HEK293 (cell line): Measurements from ENCODE around the gene ADAMTS2.
A peak's percentile ranks its signal among the peaks of the same experiment; 100 is the strongest.

ENCODE experiments used
- CTCF ChIA-PET: fragments of 350-600 bp; formaldehyde crosslinking; extraction: SDS; loops from one replicate; lab custom pipeline; 2021; ENCODE audit warnings: antibody characterized with exemption; lab: Yijun Ruan, JAX
- POLR2A ChIA-PET: fragments of 300-600 bp; formaldehyde crosslinking; extraction: SDS; loops from one replicate; lab custom pipeline; 2020; ENCODE audit warnings: antibody characterized with exemption, inconsistent platforms; lab: Yijun Ruan, JAX
- H3K27ac ChIP-seq: fragments of 200-500 bp; sonication (Bioruptor generic); 2 replicates; pipeline ENCODE4 v1.5.1; 2014; ENCODE audit warnings: low read depth, low read length, control low read depth, inconsistent platforms; ENCODE audit errors: extremely low read depth
- H3K36me3 ChIP-seq, 2 experiments: fragments of 200-500 bp in 1 of 2; sonication (Bioruptor generic) in 1 of 2; 1 replicate in 1 of 2; 2 replicates in 1 of 2; pipeline ENCODE4 v1.5.1; 2014 to 2017; ENCODE audit warnings: inconsistent platforms in 2 of 2, low read length in 2 of 2; ENCODE audit not compliant: control insufficient read depth in 2 of 2, insufficient read depth in 1 of 2
- H3K4me1 ChIP-seq: fragments of 200-500 bp; sonication (Bioruptor generic); 2 replicates; pipeline ENCODE4 v1.5.1; 2014; ENCODE audit warnings: mild to moderate bottlenecking, low read length, inconsistent platforms; ENCODE audit not compliant: control insufficient read depth, insufficient read depth
- H3K4me3 ChIP-seq: 2 replicates; pipeline ENCODE4 v1.5.1; 2011; ENCODE audit warnings: low read depth, mild to moderate bottlenecking, control low read depth, low read length, moderate library complexity
- H3K9me3 ChIP-seq: fragments of 200-500 bp; sonication (Bioruptor generic); 2 replicates; pipeline ENCODE4 v1.5.1; 2014; ENCODE audit warnings: low read depth, low read length, inconsistent platforms; ENCODE audit not compliant: control insufficient read depth, insufficient read depth
- GLIS1 ChIP-seq: fragments of 450-650 bp; formaldehyde crosslinking; IDR thresholded peaks from 2 replicates; pipeline ENCODE4 v1.5.1; 2016; ENCODE audit warnings: missing biosample characterization, missing genetic modification characterization
- ZIC2 ChIP-seq: fragments of 450-650 bp; formaldehyde crosslinking; IDR thresholded peaks from 2 replicates; pipeline ENCODE4 v1.5.1; 2016; ENCODE audit warnings: missing biosample characterization, missing genetic modification characterization
- ZNF311 ChIP-seq: fragments of 450-650 bp; formaldehyde crosslinking; IDR thresholded peaks from 2 replicates; pipeline ENCODE4 v1.5.1; 2017; ENCODE audit warnings: missing biosample characterization, missing genetic modification characterization, borderline replicate concordance
- ZNF514 ChIP-seq: fragments of 450-650 bp; formaldehyde crosslinking; IDR thresholded peaks from 2 replicates; pipeline ENCODE4 v1.5.1; 2016; ENCODE audit warnings: missing biosample characterization, missing genetic modification characterization
- ZNF658 ChIP-seq: fragments of 450-650 bp; formaldehyde crosslinking; IDR thresholded peaks from 2 replicates; pipeline ENCODE4; 2016; ENCODE audit warnings: missing biosample characterization, missing genetic modification characterization
- ZNF660 ChIP-seq: fragments of 450-650 bp; IDR thresholded peaks from 2 replicates; pipeline ENCODE4 v1.5.1; 2018; ENCODE audit warnings: missing biosample characterization, mild to moderate bottlenecking, missing genetic modification characterization
- ZNF843 ChIP-seq: fragments of 450-650 bp; formaldehyde crosslinking; IDR thresholded peaks from 2 replicates; pipeline ENCODE4 v1.5.1; 2016; ENCODE audit warnings: missing biosample characterization, missing genetic modification characterization
- TF ChIP-seq, protein P1 (sequence below): fragments of 450-650 bp; IDR thresholded peaks from 2 replicates; pipeline ENCODE4 v1.5.1; 2018; ENCODE audit warnings: missing biosample characterization, missing genetic modification characterization
- TF ChIP-seq, protein P2 (sequence below): fragments of 450-650 bp; formaldehyde crosslinking; IDR thresholded peaks from 2 replicates; pipeline ENCODE4 v1.5.1; 2017; ENCODE audit warnings: missing biosample characterization, mild to moderate bottlenecking, missing genetic modification characterization, moderate library complexity
- TF ChIP-seq, protein P3 (sequence below): sonication (generic); formaldehyde crosslinking; IDR thresholded peaks from 2 replicates; pipeline ENCODE4 v1.8.1; 2022; ENCODE audit warnings: mild to moderate bottlenecking, moderate library complexity, missing genetic modification reagents
- TF ChIP-seq, protein P4 (sequence below): fragments of 450-650 bp; formaldehyde crosslinking; IDR thresholded peaks from 2 replicates; pipeline ENCODE4 v1.5.1; 2016; ENCODE audit warnings: missing biosample characterization, missing genetic modification characterization
- TF ChIP-seq, protein P5 (sequence below): fragments of 450-650 bp; formaldehyde crosslinking; IDR thresholded peaks from 2 replicates; pipeline ENCODE4 v1.5.1; 2016; ENCODE audit warnings: missing biosample characterization, missing genetic modification characterization, borderline replicate concordance

The ADAMTS2 gene

DNA sequence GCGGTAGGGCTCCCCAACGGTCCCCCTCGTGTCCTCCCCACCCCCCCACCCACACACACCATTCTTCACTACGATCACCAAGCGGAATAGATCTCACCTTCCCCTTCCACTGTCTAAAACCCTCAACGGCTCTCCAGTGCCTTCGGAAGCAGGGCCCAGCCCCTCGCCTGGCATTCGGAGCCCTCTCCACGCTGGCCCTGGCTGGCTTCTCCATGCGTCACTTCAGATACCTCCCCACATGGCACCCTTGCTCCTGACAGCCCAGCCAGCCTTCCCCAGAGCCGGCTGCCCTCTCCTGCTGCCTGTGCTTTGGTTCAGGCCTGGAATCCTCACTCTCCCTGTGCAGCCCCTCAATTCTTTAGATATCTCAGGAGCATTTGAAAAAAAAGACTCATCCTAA lies 158.5 kb downstream of the ADAMTS2 start (continued):
- TF ChIP-seq, protein P1, sequence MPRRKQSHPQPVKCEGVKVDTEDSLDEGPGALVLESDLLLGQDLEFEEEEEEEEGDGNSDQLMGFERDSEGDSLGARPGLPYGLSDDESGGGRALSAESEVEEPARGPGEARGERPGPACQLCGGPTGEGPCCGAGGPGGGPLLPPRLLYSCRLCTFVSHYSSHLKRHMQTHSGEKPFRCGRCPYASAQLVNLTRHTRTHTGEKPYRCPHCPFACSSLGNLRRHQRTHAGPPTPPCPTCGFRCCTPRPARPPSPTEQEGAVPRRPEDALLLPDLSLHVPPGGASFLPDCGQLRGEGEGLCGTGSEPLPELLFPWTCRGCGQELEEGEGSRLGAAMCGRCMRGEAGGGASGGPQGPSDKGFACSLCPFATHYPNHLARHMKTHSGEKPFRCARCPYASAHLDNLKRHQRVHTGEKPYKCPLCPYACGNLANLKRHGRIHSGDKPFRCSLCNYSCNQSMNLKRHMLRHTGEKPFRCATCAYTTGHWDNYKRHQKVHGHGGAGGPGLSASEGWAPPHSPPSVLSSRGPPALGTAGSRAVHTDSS (tag by site-specific recombination): no peak
- no peak for TF ChIP-seq ZNF660 (tag by site-specific recombination)

DNA sequence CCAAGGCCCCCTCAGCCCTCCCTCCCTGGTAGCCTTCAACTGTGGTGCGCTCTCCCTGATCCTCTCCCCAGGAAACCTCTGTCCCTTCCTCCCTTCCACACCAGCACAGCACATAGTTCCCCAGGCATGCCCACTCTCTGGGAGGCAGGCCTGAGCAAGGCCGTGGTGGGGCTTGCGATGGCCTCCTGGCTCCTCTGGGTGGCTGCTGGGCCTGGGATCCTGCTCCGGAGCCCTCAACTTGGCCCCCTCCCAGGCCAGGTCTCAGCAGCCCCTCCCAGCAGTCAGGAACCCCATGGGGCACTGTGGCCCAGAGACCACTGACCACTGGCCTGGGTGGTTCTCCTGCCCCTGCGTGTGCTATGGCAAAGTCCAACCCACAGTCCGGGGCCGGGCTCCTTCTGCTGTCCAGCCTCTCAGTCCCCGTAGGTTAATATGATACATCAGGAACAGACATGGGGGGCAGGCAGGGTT lies 159.3 kb downstream of the ADAMTS2 start:
- no peak overlapping the region for H3K4me3 ChIP-seq
- POLR2A ChIA-PET: no interaction called here

DNA sequence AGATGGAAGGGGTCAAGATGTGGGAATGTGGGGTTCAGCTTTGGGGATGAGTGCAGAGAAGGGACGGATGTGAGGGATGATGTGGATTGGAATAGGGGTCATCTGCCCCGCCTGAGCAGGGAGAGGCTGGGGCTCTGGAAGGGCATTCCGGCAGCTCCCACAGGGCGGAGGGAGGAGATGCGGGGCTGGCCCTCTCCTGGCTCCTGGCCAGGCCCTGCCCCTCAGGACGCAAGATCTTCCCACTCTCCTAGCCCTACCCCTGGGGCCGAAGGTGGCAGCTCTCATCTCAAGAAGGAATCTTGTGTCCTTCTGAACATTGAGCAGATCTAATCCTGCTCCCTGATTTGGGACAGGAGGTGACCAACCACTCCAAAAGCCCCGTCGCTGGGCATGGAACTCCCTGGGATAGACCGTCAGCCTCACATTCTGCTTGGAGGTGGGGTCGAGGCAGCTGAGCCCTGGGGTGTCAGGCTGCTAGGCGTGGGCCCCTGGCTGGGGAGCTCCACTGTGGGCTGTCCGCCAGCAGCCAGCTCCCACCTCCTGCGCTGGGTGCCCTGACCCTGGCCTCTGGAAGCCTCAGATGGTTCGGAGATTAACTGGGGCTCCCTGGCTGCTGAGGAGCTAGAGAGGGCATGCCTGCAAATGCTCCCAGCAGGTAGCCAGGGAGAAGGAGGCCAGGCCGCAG lies 159.9 kb downstream of the ADAMTS2 start:
- ChIA-PET CTCF (no interaction called here), POLR2A (no interaction called here)
- Histone ChIP-seq H3K4me1 (no peaks in the 10 kb centered on the region), H3K36me3 (no peaks in the 10 kb centered on the region), H3K9me3 (no peaks in the 10 kb centered on the region), H3K4me3 (no peak overlapping the region), H3K27ac (no peak overlapping the region)
- TF ChIP-seq ZNF514 (tag by site-specific recombination): no peak

More for the DNA sequence above, 159.3 kb downstream of the ADAMTS2 start:
- H3K4me1 ChIP-seq: no peaks in the 10 kb centered on the region
- no peak overlapping the region for H3K27ac ChIP-seq
- TF ChIP-seq ZNF658 (no peak), GLIS1 (tag by site-specific recombination) (peak; percentile 21; the same call in 1 of the 2 replicates), ZNF311 (no peak), ZNF843 (tag by site-specific recombination) (no peak), ZIC2 (tag by site-specific recombination) (peak; percentile 78)
- TF ChIP-seq, protein P2, sequence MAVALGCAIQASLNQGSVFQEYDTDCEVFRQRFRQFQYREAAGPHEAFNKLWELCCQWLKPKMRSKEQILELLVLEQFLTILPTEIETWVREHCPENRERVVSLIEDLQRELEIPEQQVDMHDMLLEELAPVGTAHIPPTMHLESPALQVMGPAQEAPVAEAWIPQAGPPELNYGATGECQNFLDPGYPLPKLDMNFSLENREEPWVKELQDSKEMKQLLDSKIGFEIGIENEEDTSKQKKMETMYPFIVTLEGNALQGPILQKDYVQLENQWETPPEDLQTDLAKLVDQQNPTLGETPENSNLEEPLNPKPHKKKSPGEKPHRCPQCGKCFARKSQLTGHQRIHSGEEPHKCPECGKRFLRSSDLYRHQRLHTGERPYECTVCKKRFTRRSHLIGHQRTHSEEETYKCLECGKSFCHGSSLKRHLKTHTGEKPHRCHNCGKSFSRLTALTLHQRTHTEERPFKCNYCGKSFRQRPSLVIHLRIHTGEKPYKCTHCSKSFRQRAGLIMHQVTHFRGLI: peak; percentile 49; the same call in 1 of the 2 replicates
- TF ChIP-seq, protein P3, sequence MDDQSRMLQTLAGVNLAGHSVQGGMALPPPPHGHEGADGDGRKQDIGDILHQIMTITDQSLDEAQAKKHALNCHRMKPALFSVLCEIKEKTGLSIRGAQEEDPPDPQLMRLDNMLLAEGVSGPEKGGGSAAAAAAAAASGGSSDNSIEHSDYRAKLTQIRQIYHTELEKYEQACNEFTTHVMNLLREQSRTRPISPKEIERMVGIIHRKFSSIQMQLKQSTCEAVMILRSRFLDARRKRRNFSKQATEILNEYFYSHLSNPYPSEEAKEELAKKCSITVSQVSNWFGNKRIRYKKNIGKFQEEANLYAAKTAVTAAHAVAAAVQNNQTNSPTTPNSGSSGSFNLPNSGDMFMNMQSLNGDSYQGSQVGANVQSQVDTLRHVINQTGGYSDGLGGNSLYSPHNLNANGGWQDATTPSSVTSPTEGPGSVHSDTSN (CRISPR knock-in tag): no peak
- TF ChIP-seq, protein P4, sequence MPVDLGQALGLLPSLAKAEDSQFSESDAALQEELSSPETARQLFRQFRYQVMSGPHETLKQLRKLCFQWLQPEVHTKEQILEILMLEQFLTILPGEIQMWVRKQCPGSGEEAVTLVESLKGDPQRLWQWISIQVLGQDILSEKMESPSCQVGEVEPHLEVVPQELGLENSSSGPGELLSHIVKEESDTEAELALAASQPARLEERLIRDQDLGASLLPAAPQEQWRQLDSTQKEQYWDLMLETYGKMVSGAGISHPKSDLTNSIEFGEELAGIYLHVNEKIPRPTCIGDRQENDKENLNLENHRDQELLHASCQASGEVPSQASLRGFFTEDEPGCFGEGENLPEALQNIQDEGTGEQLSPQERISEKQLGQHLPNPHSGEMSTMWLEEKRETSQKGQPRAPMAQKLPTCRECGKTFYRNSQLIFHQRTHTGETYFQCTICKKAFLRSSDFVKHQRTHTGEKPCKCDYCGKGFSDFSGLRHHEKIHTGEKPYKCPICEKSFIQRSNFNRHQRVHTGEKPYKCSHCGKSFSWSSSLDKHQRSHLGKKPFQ (tag by site-specific recombination): no peak
- TF ChIP-seq, protein P5, sequence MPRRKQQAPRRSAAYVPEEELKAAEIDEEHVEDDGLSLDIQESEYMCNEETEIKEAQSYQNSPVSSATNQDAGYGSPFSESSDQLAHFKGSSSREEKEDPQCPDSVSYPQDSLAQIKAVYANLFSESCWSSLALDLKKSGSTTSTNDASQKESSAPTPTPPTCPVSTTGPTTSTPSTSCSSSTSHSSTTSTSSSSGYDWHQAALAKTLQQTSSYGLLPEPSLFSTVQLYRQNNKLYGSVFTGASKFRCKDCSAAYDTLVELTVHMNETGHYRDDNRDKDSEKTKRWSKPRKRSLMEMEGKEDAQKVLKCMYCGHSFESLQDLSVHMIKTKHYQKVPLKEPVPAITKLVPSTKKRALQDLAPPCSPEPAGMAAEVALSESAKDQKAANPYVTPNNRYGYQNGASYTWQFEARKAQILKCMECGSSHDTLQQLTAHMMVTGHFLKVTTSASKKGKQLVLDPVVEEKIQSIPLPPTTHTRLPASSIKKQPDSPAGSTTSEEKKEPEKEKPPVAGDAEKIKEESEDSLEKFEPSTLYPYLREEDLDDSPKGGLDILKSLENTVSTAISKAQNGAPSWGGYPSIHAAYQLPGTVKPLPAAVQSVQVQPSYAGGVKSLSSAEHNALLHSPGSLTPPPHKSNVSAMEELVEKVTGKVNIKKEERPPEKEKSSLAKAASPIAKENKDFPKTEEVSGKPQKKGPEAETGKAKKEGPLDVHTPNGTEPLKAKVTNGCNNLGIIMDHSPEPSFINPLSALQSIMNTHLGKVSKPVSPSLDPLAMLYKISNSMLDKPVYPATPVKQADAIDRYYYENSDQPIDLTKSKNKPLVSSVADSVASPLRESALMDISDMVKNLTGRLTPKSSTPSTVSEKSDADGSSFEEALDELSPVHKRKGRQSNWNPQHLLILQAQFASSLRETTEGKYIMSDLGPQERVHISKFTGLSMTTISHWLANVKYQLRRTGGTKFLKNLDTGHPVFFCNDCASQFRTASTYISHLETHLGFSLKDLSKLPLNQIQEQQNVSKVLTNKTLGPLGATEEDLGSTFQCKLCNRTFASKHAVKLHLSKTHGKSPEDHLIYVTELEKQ: no peak
- CTCF ChIA-PET: no interaction called here
- H3K9me3 ChIP-seq: no peaks in the 10 kb centered on the region
- no peaks in the 10 kb centered on the region for H3K36me3 ChIP-seq
